OCI-LY7 (cell line): ENCODE results near the gene RPL13. TPM values are rescaled to one million over a fixed set of nuclear protein-coding genes. Genes with fewer than 3 reads are reported as not detected.

Experiments
- BruUV-seq: library from RNA; stranded (reverse); fragments of 400-500 nt; replicated peaks from 2 replicates; lab custom pipeline; 2021; lab: Mats Ljungman, UMichigan
- CTCF ChIA-PET: fragments of 300-600 bp; sonication (Branson Sonifier 250); formaldehyde crosslinking; loops from one replicate; lab custom pipeline; 2022; ENCODE audit warnings: antibody characterized with exemption; ENCODE audit not compliant: unreplicated experiment; lab: Charles Lee
- POLR2A ChIA-PET: fragments of 300-600 bp; sonication (Branson Sonifier 250); formaldehyde crosslinking; loops from one replicate; lab custom pipeline; 2022; ENCODE audit warnings: antibody characterized with exemption; lab: Charles Lee
- DNase-seq: peaks from one replicate; pipeline ENCODE4 v3.0.0-alpha.2; 2015; ENCODE audit warnings: low spot score
- H2AFZ ChIP-seq: fragments of 200-600 bp; sonication (generic), shearing (Covaris generic); 2 replicates; pipeline ENCODE4 v1.6.1; 2014; ENCODE audit warnings: mild to moderate bottlenecking, antibody characterized with exemption, low read length, moderate library complexity
- H3K27ac ChIP-seq: fragments of 200-600 bp; sonication (generic); 2 replicates; pipeline ENCODE4 v1.5.1; 2014; ENCODE audit warnings: mixed run types, low read depth, mild to moderate bottlenecking, moderate library complexity, low read length, inconsistent platforms; ENCODE audit not compliant: poor library complexity, severe bottlenecking
- H3K36me3 ChIP-seq: fragments of 200-600 bp; sonication (generic); 2 replicates; pipeline ENCODE4 v1.6.1; 2014; ENCODE audit warnings: mild to moderate bottlenecking, antibody characterized with exemption, low read length, moderate library complexity, mixed read lengths; ENCODE audit not compliant: insufficient read depth
- H3K4me1 ChIP-seq: fragments of 200-600 bp; sonication (generic); 2 replicates; pipeline ENCODE4 v1.5.1; 2014; ENCODE audit warnings: mild to moderate bottlenecking, low read length; ENCODE audit not compliant: insufficient read depth, poor library complexity, severe bottlenecking
- H3K4me2 ChIP-seq: fragments of 200-600 bp; sonication (generic); 2 replicates; pipeline ENCODE4 v1.6.1; 2014; ENCODE audit warnings: mild to moderate bottlenecking, low read length
- H3K4me3 ChIP-seq: fragments of 200-600 bp; sonication (generic); 2 replicates; pipeline ENCODE4 v1.5.1; 2014; ENCODE audit warnings: mild to moderate bottlenecking, low read depth, low read length; ENCODE audit not compliant: poor library complexity, severe bottlenecking
- H3K79me2 ChIP-seq: fragments of 200-600 bp; sonication (generic); 2 replicates; pipeline ENCODE4 v1.6.1; 2016; ENCODE audit warnings: low read depth, mild to moderate bottlenecking, low read length, moderate library complexity, mixed read lengths; ENCODE audit not compliant: insufficient read depth
- H3K9me2 ChIP-seq: fragments of 200-600 bp; sonication (generic); 2 replicates; pipeline ENCODE4 v1.6.1; 2016; ENCODE audit warnings: mild to moderate bottlenecking, low read length, mixed read lengths; ENCODE audit not compliant: insufficient read depth
- H3K9me3 ChIP-seq: fragments of 200-600 bp; sonication (generic); 2 replicates; pipeline ENCODE4 v1.6.1; 2014; ENCODE audit warnings: mild to moderate bottlenecking, mixed run types, low read length, mixed read lengths
- H4K20me1 ChIP-seq: fragments of 200-600 bp; sonication (generic); 2 replicates; pipeline ENCODE4 v1.6.1; 2014; ENCODE audit warnings: mild to moderate bottlenecking, antibody characterized with exemption, low read length, moderate library complexity, mixed read lengths; ENCODE audit not compliant: insufficient read depth
- EZH2phosphoT487 ChIP-seq: fragments of 200-600 bp; sonication (generic); IDR thresholded peaks from 2 replicates; pipeline ENCODE4 v1.6.1; 2018; ENCODE audit warnings: low read depth, borderline replicate concordance, mild to moderate bottlenecking, mixed run types, antibody characterized with exemption, low read length, moderate library complexity, mixed read lengths
- intact Hi-C: fragments of 100-400 bp; cut with micrococcal nuclease; formaldehyde crosslinking; loops from one replicate; pipeline ENCODE4 v1.10.0; 2022; ENCODE audit not compliant: unreplicated experiment
- total RNA-seq, 2 experiments: library from RNA; depleted of rRNA in 1 of 2; stranded (reverse); fragments of >200 nt in 1 of 2; shearing (Covaris generic) in 1 of 2; gene quantifications; 2 replicates each; pipeline ENCODE4 v1.2.3, GENCODE V29; 2014 to 2022
- TF ChIP-seq, protein P1 (sequence below): fragments of 200-600 bp; sonication (generic); conservative IDR thresholded peaks from 2 replicates; pipeline ENCODE4 v1.5.1; 2014; ENCODE audit warnings: mild to moderate bottlenecking, antibody characterized with exemption, low read length, moderate library complexity, mixed read lengths

The RPL13 gene
- total RNA-seq, 2 experiments from 2014 or later = 2,928 to 9,791 TPM

DNA sequence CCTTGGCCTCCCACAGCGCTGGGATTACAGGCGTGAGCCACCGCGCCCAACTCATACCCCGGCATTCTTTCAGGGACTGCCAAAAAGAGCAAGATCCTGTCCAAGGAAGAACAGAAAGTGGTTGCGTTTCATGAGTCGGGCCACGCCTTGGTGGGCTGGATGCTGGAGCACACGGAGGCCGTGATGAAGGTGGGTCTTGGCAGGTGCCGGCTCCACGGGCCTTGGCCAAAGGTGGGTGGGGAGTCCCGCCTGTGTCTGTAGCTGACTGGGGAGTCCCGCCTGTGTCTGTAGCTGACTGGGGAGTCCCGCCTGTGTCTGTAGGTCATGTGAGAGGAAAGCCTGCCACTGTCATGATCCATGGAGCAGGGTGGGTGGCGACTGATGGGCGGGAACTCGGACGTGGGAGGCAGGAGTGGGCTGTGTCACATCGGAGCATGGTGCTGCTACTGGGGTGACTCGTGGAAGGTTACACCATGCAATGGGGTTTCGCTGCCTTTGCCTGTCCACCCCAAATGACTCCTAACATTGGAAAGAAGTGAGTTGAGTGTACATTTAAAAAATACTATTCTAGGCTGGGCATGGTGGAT, 10.0 kb upstream of the RPL13 start:
- Histone ChIP-seq H3K36me3 (peaks cover 62% of the 10 kb centered on the region; the same call in 1 of the 2 replicates), H3K79me2 (no peaks in the 10 kb centered on the region), H3K9me2 (no peaks in the 10 kb centered on the region), H3K9me3 (no peaks in the 10 kb centered on the region), H3K4me1 (peaks cover 4% of the 10 kb centered on the region), H3K27ac (no peak overlapping the region), H4K20me1 (no peaks in the 10 kb centered on the region), H2AFZ (no peak overlapping the region), H3K4me2 (no peak overlapping the region), H3K4me3 (no peak overlapping the region)
- no peak for DNase-seq
- intact Hi-C loops = no loop called here
- CTCF ChIA-PET = no interaction called here
- TF ChIP-seq EZH2phosphoT487 = no peak
- TF ChIP-seq, protein P1, sequence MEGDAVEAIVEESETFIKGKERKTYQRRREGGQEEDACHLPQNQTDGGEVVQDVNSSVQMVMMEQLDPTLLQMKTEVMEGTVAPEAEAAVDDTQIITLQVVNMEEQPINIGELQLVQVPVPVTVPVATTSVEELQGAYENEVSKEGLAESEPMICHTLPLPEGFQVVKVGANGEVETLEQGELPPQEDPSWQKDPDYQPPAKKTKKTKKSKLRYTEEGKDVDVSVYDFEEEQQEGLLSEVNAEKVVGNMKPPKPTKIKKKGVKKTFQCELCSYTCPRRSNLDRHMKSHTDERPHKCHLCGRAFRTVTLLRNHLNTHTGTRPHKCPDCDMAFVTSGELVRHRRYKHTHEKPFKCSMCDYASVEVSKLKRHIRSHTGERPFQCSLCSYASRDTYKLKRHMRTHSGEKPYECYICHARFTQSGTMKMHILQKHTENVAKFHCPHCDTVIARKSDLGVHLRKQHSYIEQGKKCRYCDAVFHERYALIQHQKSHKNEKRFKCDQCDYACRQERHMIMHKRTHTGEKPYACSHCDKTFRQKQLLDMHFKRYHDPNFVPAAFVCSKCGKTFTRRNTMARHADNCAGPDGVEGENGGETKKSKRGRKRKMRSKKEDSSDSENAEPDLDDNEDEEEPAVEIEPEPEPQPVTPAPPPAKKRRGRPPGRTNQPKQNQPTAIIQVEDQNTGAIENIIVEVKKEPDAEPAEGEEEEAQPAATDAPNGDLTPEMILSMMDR = no peak
- no TSS peak for BruUV-seq
- POLR2A ChIA-PET = interaction anchor here (0.7 kb wide), 1 partner anchor 56 kb away, joined by 3 read pairs; no protein-coding TSS in a partner anchor

- Histone ChIP-seq H3K79me2 (no peaks in the 10 kb centered on the region), H3K27ac (no peak overlapping the region), H3K9me2 (no peaks in the 10 kb centered on the region), H3K4me2 (no peak overlapping the region), H4K20me1 (no peaks in the 10 kb centered on the region), H3K9me3 (no peaks in the 10 kb centered on the region), H2AFZ (no peak overlapping the region), H3K4me1 (peaks cover 4% of the 10 kb centered on the region), H3K36me3 (peaks cover 65% of the 10 kb centered on the region; the same call in 1 of the 2 replicates), H3K4me3 (no peak overlapping the region)
- ChIA-PET CTCF (no interaction called here), POLR2A (no interaction called here)
- TF ChIP-seq EZH2phosphoT487 = no peak
- no peak for DNase-seq
- intact Hi-C loops = no loop called here
- BruUV-seq = no TSS peak
These were observed 8.2 kb upstream of the RPL13 start for GRCh38 chr16:89552329-89552728.

DNA sequence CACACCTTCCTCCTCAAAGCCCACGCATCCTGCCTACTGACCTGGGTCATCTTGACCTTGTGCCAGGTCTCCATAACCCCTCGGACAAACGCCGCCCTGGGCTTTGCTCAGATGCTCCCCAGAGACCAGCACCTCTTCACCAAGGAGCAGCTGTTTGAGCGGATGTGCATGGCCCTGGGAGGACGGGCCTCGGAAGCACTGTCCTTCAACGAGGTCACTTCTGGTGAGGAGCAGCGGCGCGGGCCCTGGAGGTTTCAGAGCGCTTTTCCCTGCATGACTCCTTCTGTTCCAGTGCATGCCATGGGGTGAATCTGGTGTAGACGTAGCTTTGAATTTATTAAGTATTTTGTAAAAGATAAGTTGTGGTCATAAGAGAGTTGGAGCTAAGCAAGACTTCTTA, 7.6 kb upstream of the RPL13 start:
- peaks cover 64% of the 10 kb centered on the region; the same call in 1 of the 2 replicates for H3K36me3 ChIP-seq
- no peak for DNase-seq

More for the DNA sequence above, 7.6 kb upstream of the RPL13 start:
- H3K9me2 ChIP-seq = no peaks in the 10 kb centered on the region
- ChIA-PET CTCF (no interaction called here), POLR2A (no interaction called here)
- TF ChIP-seq EZH2phosphoT487 = no peak
- TF ChIP-seq, protein P1 = no peak
- no TSS peak for BruUV-seq
- no peak overlapping the region for H3K27ac ChIP-seq
- no peak overlapping the region for H3K4me2 ChIP-seq
- no peak overlapping the region for H2AFZ ChIP-seq
- no peaks in the 10 kb centered on the region for H3K9me3 ChIP-seq
- H3K4me1 ChIP-seq = peaks cover 4% of the 10 kb centered on the region
- intact Hi-C loops = no loop called here
- H4K20me1 ChIP-seq = no peaks in the 10 kb centered on the region
- H3K79me2 ChIP-seq = no peaks in the 10 kb centered on the region
- no peak overlapping the region for H3K4me3 ChIP-seq
